ENCODE results near the gene ZDHHC4.

Gene ZDHHC4

DNA sequence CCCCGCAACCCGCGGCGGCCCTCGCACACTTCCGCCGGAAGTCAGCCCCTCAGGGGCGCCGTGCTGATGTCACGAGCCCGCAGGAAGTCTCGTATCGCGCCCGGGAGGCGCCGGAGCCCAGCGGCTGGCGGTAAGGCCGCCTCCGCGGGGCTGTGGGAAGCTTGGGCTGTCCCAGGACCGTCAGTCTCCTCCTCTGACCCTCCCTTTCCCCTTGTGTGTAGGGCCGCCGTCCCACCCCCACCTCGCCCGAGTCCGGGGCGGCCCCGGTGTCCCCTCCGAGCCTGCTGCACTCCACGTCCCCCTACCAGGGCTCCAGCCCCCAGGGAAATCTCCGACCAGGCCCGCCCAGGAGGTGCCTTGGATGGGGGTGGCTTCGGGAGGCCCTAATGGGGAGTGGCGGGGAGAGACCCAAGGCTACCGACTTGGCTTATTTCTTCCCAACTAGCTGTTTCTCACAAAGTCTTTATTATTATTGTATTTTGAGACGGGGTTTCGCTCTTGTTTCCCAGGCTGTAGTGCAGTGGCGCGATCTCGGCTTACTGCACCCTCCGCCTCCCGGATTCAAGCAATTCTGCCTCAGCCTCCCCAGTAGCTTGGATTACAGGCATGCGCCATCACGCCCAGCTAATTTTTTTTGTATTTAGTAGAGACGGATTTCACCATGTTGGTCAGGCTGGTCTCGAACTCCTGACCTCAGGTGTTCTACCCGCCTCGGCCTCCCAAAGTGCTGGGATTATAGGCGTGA is at the start of gene ZDHHC4:
Gene ZDHHC4, plus strand, starts transcription at position 86 of the 745 bp plus-strand sequence. CDS start 3,108 bp downstream, outside the sequence.
- TF ChIP-seq EZH2phosphoT487 (IDR thresholded peaks at IDR 0.05; ENCODE audit: borderline replicate concordance, low read length): no peak
- TF ChIP-seq, protein P1, sequence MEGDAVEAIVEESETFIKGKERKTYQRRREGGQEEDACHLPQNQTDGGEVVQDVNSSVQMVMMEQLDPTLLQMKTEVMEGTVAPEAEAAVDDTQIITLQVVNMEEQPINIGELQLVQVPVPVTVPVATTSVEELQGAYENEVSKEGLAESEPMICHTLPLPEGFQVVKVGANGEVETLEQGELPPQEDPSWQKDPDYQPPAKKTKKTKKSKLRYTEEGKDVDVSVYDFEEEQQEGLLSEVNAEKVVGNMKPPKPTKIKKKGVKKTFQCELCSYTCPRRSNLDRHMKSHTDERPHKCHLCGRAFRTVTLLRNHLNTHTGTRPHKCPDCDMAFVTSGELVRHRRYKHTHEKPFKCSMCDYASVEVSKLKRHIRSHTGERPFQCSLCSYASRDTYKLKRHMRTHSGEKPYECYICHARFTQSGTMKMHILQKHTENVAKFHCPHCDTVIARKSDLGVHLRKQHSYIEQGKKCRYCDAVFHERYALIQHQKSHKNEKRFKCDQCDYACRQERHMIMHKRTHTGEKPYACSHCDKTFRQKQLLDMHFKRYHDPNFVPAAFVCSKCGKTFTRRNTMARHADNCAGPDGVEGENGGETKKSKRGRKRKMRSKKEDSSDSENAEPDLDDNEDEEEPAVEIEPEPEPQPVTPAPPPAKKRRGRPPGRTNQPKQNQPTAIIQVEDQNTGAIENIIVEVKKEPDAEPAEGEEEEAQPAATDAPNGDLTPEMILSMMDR (IDR thresholded peaks at IDR 0.05; ENCODE audit: low read depth, low read length, poor library complexity, severe bottlenecking): no peak
- Histone ChIP-seq H3K79me2 (ENCODE audit: control insufficient read depth, low read length) (peaks cover 38% of the 10 kb centered on the region), H3K9me2 (replicated peaks; ENCODE audit: control insufficient read depth, low read length) (no peaks in the 10 kb centered on the region), H3K27me3 (ENCODE audit: control insufficient read depth, low read length) (no peaks in the 10 kb centered on the region), H3K27ac (ENCODE audit: low read depth, low read length) (peak within 1 kb of the TSS; percentile 75), H3K36me3 (ENCODE audit: control insufficient read depth, low read length) (peaks cover 36% of the 10 kb centered on the region), H3K4me1 (ENCODE audit: control insufficient read depth, low read length) (peaks cover 65% of the 10 kb centered on the region), H4K20me1 (ENCODE audit: control insufficient read depth, insufficient read depth, low read depth, low read length) (no peaks in the 10 kb centered on the region), H3F3A (ENCODE audit: control insufficient read depth, insufficient read depth) (peaks cover 27% of the 10 kb centered on the region), H3K4me2 (ENCODE audit: low read length) (peak within 1 kb of the TSS; percentile 79), H3K9me3 (ENCODE audit: control insufficient read depth, insufficient read depth, low read length) (no peaks in the 10 kb centered on the region), H3K4me3 (ENCODE audit: low read length) (peak within 1 kb of the TSS; percentile 82)

DNA sequence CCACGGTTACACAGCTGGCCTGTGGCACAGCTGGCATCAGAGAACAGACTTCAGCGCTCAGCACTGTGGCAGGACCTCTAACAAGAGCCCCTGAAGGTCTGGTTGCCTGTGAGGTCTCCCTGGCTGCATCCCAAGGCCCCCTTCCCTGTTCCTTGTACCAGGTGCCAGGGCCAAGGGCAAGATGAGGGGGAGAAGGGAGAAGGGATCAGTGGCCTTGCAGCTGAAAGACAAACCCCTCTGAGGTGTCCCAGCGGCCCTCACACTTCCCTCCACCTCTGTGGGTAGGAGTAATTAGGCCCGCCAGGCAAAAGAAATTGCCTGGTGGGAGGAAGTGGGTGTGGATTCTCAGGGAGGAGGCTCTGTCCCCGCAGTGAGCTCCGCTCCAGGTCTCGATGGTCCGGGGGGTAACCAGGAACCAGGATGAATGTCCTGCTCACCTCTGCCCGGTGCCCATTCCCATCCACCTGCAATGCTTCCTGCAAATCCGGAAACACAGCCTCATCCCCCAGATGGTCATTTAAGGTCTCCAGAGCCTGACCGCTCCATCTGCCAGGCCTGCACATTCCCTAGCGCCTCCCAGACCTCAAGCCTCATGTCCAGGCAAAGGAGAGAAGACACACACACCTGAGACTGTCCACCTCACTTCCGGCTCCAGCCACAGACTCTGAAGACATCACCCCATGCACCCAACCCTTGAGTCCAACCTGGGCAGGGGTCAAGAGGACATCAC is 48.7 kb upstream of the ZDHHC4 start:
- no peaks in the 10 kb centered on the region for H3K36me3 ChIP-seq (ENCODE audit: control insufficient read depth, low read length)
- no peaks in the 10 kb centered on the region for H3K79me2 ChIP-seq (ENCODE audit: control insufficient read depth, low read length)
- H3K27me3 ChIP-seq (ENCODE audit: control insufficient read depth, low read length): peaks cover 63% of the 10 kb centered on the region
- no peak overlapping the region for H3K4me2 ChIP-seq (ENCODE audit: low read length)
- no peaks in the 10 kb centered on the region for H3F3A ChIP-seq (ENCODE audit: control insufficient read depth, insufficient read depth)
- TF ChIP-seq, protein P1 (IDR thresholded peaks at IDR 0.05; ENCODE audit: low read depth, low read length, poor library complexity, severe bottlenecking): no peak
- H3K4me3 ChIP-seq (ENCODE audit: low read length): no peak overlapping the region
- no peaks in the 10 kb centered on the region for H3K9me2 ChIP-seq (replicated peaks; ENCODE audit: control insufficient read depth, low read length)
- 0 out of 2 replicates have a peak, but pooled peaks cover 9% of the 10 kb centered on the region for H4K20me1 ChIP-seq (ENCODE audit: control insufficient read depth, insufficient read depth, low read depth, low read length)
- H3K4me1 ChIP-seq (ENCODE audit: control insufficient read depth, low read length): peaks cover 17% of the 10 kb centered on the region
- H3K9me3 ChIP-seq (ENCODE audit: control insufficient read depth, insufficient read depth, low read length): no peaks in the 10 kb centered on the region
- H3K27ac ChIP-seq (ENCODE audit: low read depth, low read length): no peak overlapping the region

DNA sequence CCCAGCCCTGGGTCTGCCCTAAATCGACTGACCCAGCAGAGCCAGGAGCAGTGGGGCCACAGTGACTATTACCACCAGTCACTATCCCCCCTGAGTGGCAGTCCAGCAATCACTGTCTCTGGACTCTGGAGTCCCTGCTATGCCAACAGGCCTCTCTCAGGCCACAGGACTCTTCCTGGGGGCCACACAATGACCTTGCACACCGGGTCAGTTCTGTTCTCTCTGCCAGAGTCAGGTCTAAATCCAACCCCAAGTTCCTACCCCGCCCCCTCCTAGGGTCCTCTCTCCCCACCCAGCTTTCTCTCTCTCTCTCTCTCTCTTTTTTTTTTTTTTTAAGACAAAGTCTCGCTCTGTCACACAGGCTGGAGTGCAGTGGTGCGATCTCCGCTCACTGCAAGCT is 47.6 kb upstream of the ZDHHC4 start:
- Histone ChIP-seq H3K9me2 (replicated peaks; ENCODE audit: control insufficient read depth, low read length) (no peaks in the 10 kb centered on the region), H3K27ac (ENCODE audit: low read depth, low read length) (no peak overlapping the region), H3K27me3 (ENCODE audit: control insufficient read depth, low read length) (peaks cover 72% of the 10 kb centered on the region)

More for the DNA sequence above, 47.6 kb upstream of the ZDHHC4 start:
- peaks cover 17% of the 10 kb centered on the region for H3K4me1 ChIP-seq (ENCODE audit: control insufficient read depth, low read length)
- no peaks in the 10 kb centered on the region for H3K36me3 ChIP-seq (ENCODE audit: control insufficient read depth, low read length)
- no peaks in the 10 kb centered on the region for H3K9me3 ChIP-seq (ENCODE audit: control insufficient read depth, insufficient read depth, low read length)
- H4K20me1 ChIP-seq (ENCODE audit: control insufficient read depth, insufficient read depth, low read depth, low read length): 0 out of 2 replicates have a peak, but pooled peaks cover 9% of the 10 kb centered on the region
- H3K4me3 ChIP-seq (ENCODE audit: low read length): no peak overlapping the region
- no peaks in the 10 kb centered on the region for H3K79me2 ChIP-seq (ENCODE audit: control insufficient read depth, low read length)
- H3F3A ChIP-seq (ENCODE audit: control insufficient read depth, insufficient read depth): no peaks in the 10 kb centered on the region
- no peak for TF ChIP-seq EZH2phosphoT487 (IDR thresholded peaks at IDR 0.05; ENCODE audit: borderline replicate concordance, low read length)
- TF ChIP-seq, protein P1 (IDR thresholded peaks at IDR 0.05; ENCODE audit: low read depth, low read length, poor library complexity, severe bottlenecking): no peak
- no peak overlapping the region for H3K4me2 ChIP-seq (ENCODE audit: low read length)

Data from DOHH2 (cell line).